Right lobe of liver (tissue), 6 donors: ENCODE measurements around the gene IRF2BP2. TPM values are rescaled to one million over a fixed set of nuclear protein-coding genes. Genes with fewer than 3 reads are reported as not detected.

Source experiments
- ATAC-seq, 4 donors: fragments of 200-7000 bp; cut with Tn5 transposase; one replicate each; pipeline ENCODE4 v1.9.1; 2020; ENCODE audit warnings: mild to moderate bottlenecking in 4 of 4, moderate library complexity in 4 of 4
- DNase-seq, 3 donors: peaks; one replicate each; pipeline ENCODE4 v3.0.0-alpha.2; 2020
- H3K27ac ChIP-seq, 3 donors: fragments of 200-600 bp; one replicate each; pipeline ENCODE4 v1.8.0; 2022
- H3K27me3 ChIP-seq, 2 donors: fragments of 200-600 bp; one replicate each; pipeline ENCODE4 v1.8.0; 2022
- H3K36me3 ChIP-seq, 4 donors: fragments of 200-600 bp; sonication (generic) in 1 of 4; one replicate each; pipeline versions ENCODE4 v1.5.1 to v1.8.0; 2017 to 2022; ENCODE audit warnings: control low read depth in 1 of 4
- H3K4me1 ChIP-seq, 4 donors: fragments of 200-600 bp; sonication (generic) in 1 of 4; one replicate each; pipeline versions ENCODE4 v1.5.1 to v1.8.0; 2017 to 2022; ENCODE audit warnings: control low read depth in 1 of 4
- H3K4me3 ChIP-seq, 3 donors: fragments of 200-600 bp; one replicate each; pipeline ENCODE4 v1.8.0; 2022
- H3K9me3 ChIP-seq, 4 donors: fragments of 200-600 bp; sonication (generic) in 1 of 4; one replicate each; pipeline versions ENCODE4 v1.5.1 to v1.8.0; 2017 to 2022; ENCODE audit warnings: control low read depth in 1 of 4
- CTCF ChIP-seq, 4 donors: fragments of 200-600 bp in 3 of 4; fragments of 450-650 bp in 1 of 4; IDR thresholded peaks; one replicate each; pipeline versions ENCODE4 v1.5.1 to v1.8.0; 2016 to 2022; ENCODE audit warnings: antibody characterized with exemption in 4 of 4, mild to moderate bottlenecking in 2 of 4
- POLR2A ChIP-seq: fragments of 450-650 bp; IDR thresholded peaks from one replicate; pipeline ENCODE4 v1.6.1; 2017; ENCODE audit warnings: antibody characterized with exemption, mild to moderate bottlenecking
- WGBS: methylation state at CpG from one replicate; pipeline ENCODE4 v1.1.6; 2018; ENCODE audit warnings: low coverage, low lambda C conversion rate; ENCODE audit not compliant: insufficient coverage; ENCODE audit errors: missing lambda C conversion rate; 5-methylcytosine and 5-hydroxymethylcytosine counted together
- intact Hi-C, 2 donors: fragments of 100-400 bp; cut with DNase I; formaldehyde crosslinking; loops; one replicate each; pipeline versions ENCODE4 v1.11.2 to v1.14.1; 2022
- total RNA-seq, 6 experiments: library from RNA; depleted of rRNA in 2 of 6; stranded (reverse); fragments of >200 nt in 2 of 6; fragmentation: NEBNext Ultra II Directional in 3 of 6; extraction: Animal tissue kit (Norgen Biotek cat#: 25700) in 3 of 6; gene quantifications; one replicate each; pipeline versions ENCODE4 v1.1.0 to v1.2.4, GENCODE V29; 2016 to 2023
- donor health status: DM: no; HTN: yes; CAD: no.
- donor health status: DM: no; HTN: no; CAD: no.
- donor health status: DM: no; HTN: no; CAD: no.
- donor health status: DM: no; HTN: yes; CAD: no.
- donor health status: DM: no; HTN: yes; CAD: no.

Gene IRF2BP2
- total RNA-seq, 6 experiments from 2014 or later = 35.3 to 93.2 (median 56.8) TPM

- no peak overlapping the region for H3K27ac ChIP-seq
- no peaks in the 10 kb centered on the region for H3K27me3 ChIP-seq
- 93% methylated on average over 4 of the region's 6 CpGs for WGBS
- no peak overlapping the region for H3K4me3 ChIP-seq
- no peak for TF ChIP-seq POLR2A
- no peak for TF ChIP-seq CTCF (IDR thresholded peaks at IDR 0.05)
- no peaks in the 10 kb centered on the region for H3K9me3 ChIP-seq
- intact Hi-C loops = no loop called here
- no peak for DNase-seq
- ATAC-seq = no peak
- H3K4me1 ChIP-seq = peaks cover 0 to 4% (median under 1%) of the 10 kb centered on the region in 4 donors
- no peaks in the 10 kb centered on the region for H3K36me3 ChIP-seq
Observed at GRCh38 chr1:234633246-234634003, 23.4 kb upstream of the IRF2BP2 start.

- Histone ChIP-seq H3K9me3 (no peaks in the 10 kb centered on the region), H3K27ac (no peak overlapping the region), H3K4me1 (no peaks in the 10 kb centered on the region), H3K27me3 (no peaks in the 10 kb centered on the region), H3K4me3 (no peak overlapping the region), H3K36me3 (no peaks in the 10 kb centered on the region)
- TF ChIP-seq CTCF (IDR thresholded peaks at IDR 0.05) = no peak
- intact Hi-C loops = no loop called here
- ATAC-seq (no peak), DNase-seq (no peak)
Observed at GRCh38 chr1:234632225-234632624, 22.2 kb upstream of the IRF2BP2 start.

- no peaks in the 10 kb centered on the region for H3K27me3 ChIP-seq
- intact Hi-C loops = no loop called here
- H3K27ac ChIP-seq = no peak overlapping the region
- no peaks in the 10 kb centered on the region for H3K36me3 ChIP-seq
- H3K4me1 ChIP-seq = no peaks in the 10 kb centered on the region
- 25% methylated on average over 1 of the region's 1 CpG for WGBS
- TF ChIP-seq CTCF (IDR thresholded peaks at IDR 0.05) (no peak), POLR2A (no peak)
- no peaks in the 10 kb centered on the region for H3K9me3 ChIP-seq
- no peak overlapping the region for H3K4me3 ChIP-seq
- peak; percentile 45 to 80 (median 59) for ATAC-seq
- no peak for DNase-seq
Observed at GRCh38 chr1:234631721-234632125, 21.7 kb upstream of the IRF2BP2 start.

- WGBS = 92% methylated on average over 4 of the region's 4 CpGs
- ATAC-seq = no peak
- DNase-seq = no peak
- Histone ChIP-seq H3K9me3 (no peaks in the 10 kb centered on the region), H3K4me3 (no peak overlapping the region), H3K27me3 (no peaks in the 10 kb centered on the region), H3K4me1 (peaks cover 0 to 7% (median 1%) of the 10 kb centered on the region in 4 donors), H3K27ac (no peak overlapping the region), H3K36me3 (no peaks in the 10 kb centered on the region)
- intact Hi-C loops = no loop called here
- TF ChIP-seq POLR2A = no peak
- TF ChIP-seq CTCF (IDR thresholded peaks at IDR 0.05) = no peak
Observed at GRCh38 chr1:234629026-234629425, 19.0 kb upstream of the IRF2BP2 start.
